OCI-LY7 (cell line): ENCODE data around the gene AUTS2. TPM values are rescaled to one million over a fixed set of nuclear protein-coding genes. Genes with fewer than 3 reads are reported as not detected.
A peak's percentile ranks its signal among the peaks of the same experiment; 100 is the strongest.

Experiments used
- BruUV-seq: library from RNA; stranded (reverse); fragments of 400-500 nt; replicated peaks from 2 replicates; lab custom pipeline; 2021; lab: Mats Ljungman, UMichigan
- CTCF ChIA-PET: fragments of 300-600 bp; sonication (Branson Sonifier 250); formaldehyde crosslinking; loops from one replicate; lab custom pipeline; 2022; ENCODE audit warnings: antibody characterized with exemption; ENCODE audit not compliant: unreplicated experiment; lab: Charles Lee
- POLR2A ChIA-PET: fragments of 300-600 bp; sonication (Branson Sonifier 250); formaldehyde crosslinking; loops from one replicate; lab custom pipeline; 2022; ENCODE audit warnings: antibody characterized with exemption; lab: Charles Lee
- DNase-seq: peaks from one replicate; pipeline ENCODE4 v3.0.0-alpha.2; 2015; ENCODE audit warnings: low spot score
- H2AFZ ChIP-seq: fragments of 200-600 bp; sonication (generic), shearing (Covaris generic); 2 replicates; pipeline ENCODE4 v1.6.1; 2014; ENCODE audit warnings: mild to moderate bottlenecking, antibody characterized with exemption, low read length, moderate library complexity
- H3K27ac ChIP-seq: fragments of 200-600 bp; sonication (generic); 2 replicates; pipeline ENCODE4 v1.5.1; 2014; ENCODE audit warnings: mixed run types, low read depth, mild to moderate bottlenecking, moderate library complexity, low read length, inconsistent platforms; ENCODE audit not compliant: poor library complexity, severe bottlenecking
- H3K36me3 ChIP-seq: fragments of 200-600 bp; sonication (generic); 2 replicates; pipeline ENCODE4 v1.6.1; 2014; ENCODE audit warnings: mild to moderate bottlenecking, antibody characterized with exemption, low read length, moderate library complexity, mixed read lengths; ENCODE audit not compliant: insufficient read depth
- H3K4me1 ChIP-seq: fragments of 200-600 bp; sonication (generic); 2 replicates; pipeline ENCODE4 v1.5.1; 2014; ENCODE audit warnings: mild to moderate bottlenecking, low read length; ENCODE audit not compliant: insufficient read depth, poor library complexity, severe bottlenecking
- H3K4me2 ChIP-seq: fragments of 200-600 bp; sonication (generic); 2 replicates; pipeline ENCODE4 v1.6.1; 2014; ENCODE audit warnings: mild to moderate bottlenecking, low read length
- H3K4me3 ChIP-seq: fragments of 200-600 bp; sonication (generic); 2 replicates; pipeline ENCODE4 v1.5.1; 2014; ENCODE audit warnings: mild to moderate bottlenecking, low read depth, low read length; ENCODE audit not compliant: poor library complexity, severe bottlenecking
- H3K79me2 ChIP-seq: fragments of 200-600 bp; sonication (generic); 2 replicates; pipeline ENCODE4 v1.6.1; 2016; ENCODE audit warnings: low read depth, mild to moderate bottlenecking, low read length, moderate library complexity, mixed read lengths; ENCODE audit not compliant: insufficient read depth
- H3K9me2 ChIP-seq: fragments of 200-600 bp; sonication (generic); 2 replicates; pipeline ENCODE4 v1.6.1; 2016; ENCODE audit warnings: mild to moderate bottlenecking, low read length, mixed read lengths; ENCODE audit not compliant: insufficient read depth
- H3K9me3 ChIP-seq: fragments of 200-600 bp; sonication (generic); 2 replicates; pipeline ENCODE4 v1.6.1; 2014; ENCODE audit warnings: mild to moderate bottlenecking, mixed run types, low read length, mixed read lengths
- H4K20me1 ChIP-seq: fragments of 200-600 bp; sonication (generic); 2 replicates; pipeline ENCODE4 v1.6.1; 2014; ENCODE audit warnings: mild to moderate bottlenecking, antibody characterized with exemption, low read length, moderate library complexity, mixed read lengths; ENCODE audit not compliant: insufficient read depth
- EZH2phosphoT487 ChIP-seq: fragments of 200-600 bp; sonication (generic); IDR thresholded peaks from 2 replicates; pipeline ENCODE4 v1.6.1; 2018; ENCODE audit warnings: low read depth, borderline replicate concordance, mild to moderate bottlenecking, mixed run types, antibody characterized with exemption, low read length, moderate library complexity, mixed read lengths
- intact Hi-C: fragments of 100-400 bp; cut with micrococcal nuclease; formaldehyde crosslinking; loops from one replicate; pipeline ENCODE4 v1.10.0; 2022; ENCODE audit not compliant: unreplicated experiment
- total RNA-seq, 2 experiments: library from RNA; depleted of rRNA in 1 of 2; stranded (reverse); fragments of >200 nt in 1 of 2; shearing (Covaris generic) in 1 of 2; gene quantifications; 2 replicates each; pipeline ENCODE4 v1.2.3, GENCODE V29; 2014 to 2022
- TF ChIP-seq, protein P1 (sequence below): fragments of 200-600 bp; sonication (generic); conservative IDR thresholded peaks from 2 replicates; pipeline ENCODE4 v1.5.1; 2014; ENCODE audit warnings: mild to moderate bottlenecking, antibody characterized with exemption, low read length, moderate library complexity, mixed read lengths

AUTS2 gene
- total RNA-seq, 2 experiments from 2014 or later: 37.9 to 78.5 TPM

DNA sequence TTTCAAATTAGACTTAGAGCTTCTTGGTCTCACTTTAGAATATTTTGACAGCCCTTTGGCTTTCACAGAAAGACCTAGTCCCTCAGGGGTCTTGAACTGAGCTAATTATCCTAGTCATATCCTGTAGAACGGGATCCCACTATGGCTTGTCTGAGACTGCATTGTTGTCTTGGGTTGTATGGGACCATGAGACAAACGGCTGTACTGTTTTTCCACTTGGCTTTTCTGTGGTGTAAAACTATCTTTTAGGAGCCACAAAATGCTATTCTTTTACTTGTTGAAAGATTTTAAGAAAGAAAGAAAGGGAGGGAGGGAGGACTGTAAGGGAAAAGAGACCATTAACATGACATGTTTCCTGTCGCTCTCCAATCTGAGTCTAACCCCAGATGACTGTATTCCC is 432.5 kb downstream of the AUTS2 start:
- H4K20me1 ChIP-seq: 0 out of 2 replicates have a peak, but pooled peaks cover 4% of the 10 kb centered on the region
- peaks cover 54% of the 10 kb centered on the region for H3K4me1 ChIP-seq
- POLR2A ChIA-PET: interaction anchor here (0.9 to 1.4 kb wide), 2 partner anchors 15 to 77 kb away, joined by 3 read pairs; no protein-coding TSS in a partner anchor
- H3K27ac ChIP-seq: no peak overlapping the region
- TF ChIP-seq EZH2phosphoT487: no peak
- TF ChIP-seq, protein P1, sequence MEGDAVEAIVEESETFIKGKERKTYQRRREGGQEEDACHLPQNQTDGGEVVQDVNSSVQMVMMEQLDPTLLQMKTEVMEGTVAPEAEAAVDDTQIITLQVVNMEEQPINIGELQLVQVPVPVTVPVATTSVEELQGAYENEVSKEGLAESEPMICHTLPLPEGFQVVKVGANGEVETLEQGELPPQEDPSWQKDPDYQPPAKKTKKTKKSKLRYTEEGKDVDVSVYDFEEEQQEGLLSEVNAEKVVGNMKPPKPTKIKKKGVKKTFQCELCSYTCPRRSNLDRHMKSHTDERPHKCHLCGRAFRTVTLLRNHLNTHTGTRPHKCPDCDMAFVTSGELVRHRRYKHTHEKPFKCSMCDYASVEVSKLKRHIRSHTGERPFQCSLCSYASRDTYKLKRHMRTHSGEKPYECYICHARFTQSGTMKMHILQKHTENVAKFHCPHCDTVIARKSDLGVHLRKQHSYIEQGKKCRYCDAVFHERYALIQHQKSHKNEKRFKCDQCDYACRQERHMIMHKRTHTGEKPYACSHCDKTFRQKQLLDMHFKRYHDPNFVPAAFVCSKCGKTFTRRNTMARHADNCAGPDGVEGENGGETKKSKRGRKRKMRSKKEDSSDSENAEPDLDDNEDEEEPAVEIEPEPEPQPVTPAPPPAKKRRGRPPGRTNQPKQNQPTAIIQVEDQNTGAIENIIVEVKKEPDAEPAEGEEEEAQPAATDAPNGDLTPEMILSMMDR: no peak
- no peak overlapping the region for H3K4me3 ChIP-seq
- H3K9me3 ChIP-seq: peaks cover 22% of the 10 kb centered on the region; the same call in 1 of the 2 replicates
- H3K36me3 ChIP-seq: no peaks in the 10 kb centered on the region; the same call in 1 of the 2 replicates
- no TSS peak for BruUV-seq
- no peak for DNase-seq
- no peak overlapping the region for H2AFZ ChIP-seq
- H3K4me2 ChIP-seq: no peak overlapping the region
- intact Hi-C loops: loop anchor here (10.0 kb wide), 1 partner anchor 336 kb away; no protein-coding TSS in a partner anchor
- no peaks in the 10 kb centered on the region for H3K9me2 ChIP-seq
- H3K79me2 ChIP-seq: peaks cover 12% of the 10 kb centered on the region; the same call in 1 of the 2 replicates
- CTCF ChIA-PET: no interaction called here

DNA sequence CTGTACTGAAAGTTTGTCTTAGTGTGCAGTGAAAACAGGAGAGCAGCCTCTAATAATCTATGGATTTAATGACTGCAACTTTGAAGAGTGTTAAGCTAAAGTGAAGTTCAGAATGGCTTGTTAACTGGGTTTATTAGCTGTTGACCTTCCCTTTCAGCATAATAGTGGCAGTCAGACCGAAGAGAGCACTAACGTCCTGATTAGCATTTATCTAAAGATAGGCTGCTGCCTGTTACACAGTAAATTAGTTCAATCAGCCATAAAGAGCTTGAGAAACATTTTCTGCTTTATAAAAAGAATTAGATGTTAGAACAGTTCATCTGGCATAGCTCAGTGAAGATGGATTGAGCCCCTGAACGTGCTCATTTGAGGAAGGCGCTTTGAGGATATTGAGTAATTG is 433.0 kb downstream of the AUTS2 start:
- Histone ChIP-seq H3K4me2 (no peak overlapping the region), H3K4me1 (peaks cover 49% of the 10 kb centered on the region), H3K9me3 (peaks cover 22% of the 10 kb centered on the region; the same call in 1 of the 2 replicates), H3K9me2 (no peaks in the 10 kb centered on the region), H2AFZ (no peak overlapping the region), H3K36me3 (no peaks in the 10 kb centered on the region; the same call in 1 of the 2 replicates), H3K79me2 (peaks cover 12% of the 10 kb centered on the region; the same call in 1 of the 2 replicates), H3K4me3 (no peak overlapping the region), H3K27ac (no peak overlapping the region), H4K20me1 (0 out of 2 replicates have a peak, but pooled peaks cover 4% of the 10 kb centered on the region)
- DNase-seq: no peak
- no TSS peak for BruUV-seq
- CTCF ChIA-PET: no interaction called here
- TF ChIP-seq EZH2phosphoT487: no peak
- TF ChIP-seq, protein P1: no peak
- intact Hi-C loops: loop anchor here (10.0 kb wide), 1 partner anchor 336 kb away; no protein-coding TSS in a partner anchor
- POLR2A ChIA-PET: interaction anchor here (1.4 kb wide), 1 partner anchor 15 kb away, joined by 3 read pairs; no protein-coding TSS in a partner anchor

DNA sequence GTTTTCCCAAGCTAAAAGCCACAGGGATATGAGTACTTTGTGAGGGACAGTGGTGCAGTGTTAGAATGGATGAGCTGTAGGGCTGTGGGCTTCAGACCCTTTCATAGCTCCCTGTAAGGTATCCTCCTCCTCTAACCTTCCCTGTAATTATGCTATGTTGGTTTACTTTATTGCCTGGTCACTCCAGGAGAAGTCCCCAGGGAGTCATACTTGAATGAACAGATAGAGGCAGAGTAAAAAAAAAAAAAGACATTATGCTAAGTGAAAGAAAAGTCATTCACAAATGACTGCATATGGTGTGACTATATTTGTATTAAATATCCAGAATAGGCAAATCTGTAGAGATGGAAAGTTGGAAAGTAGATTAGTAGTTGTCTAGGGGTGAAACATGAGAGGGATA is 434.4 kb downstream of the AUTS2 start:
- Histone ChIP-seq H3K9me3 (peaks cover 22% of the 10 kb centered on the region; the same call in 1 of the 2 replicates), H3K4me3 (no peak overlapping the region), H3K9me2 (no peaks in the 10 kb centered on the region), H3K79me2 (peaks cover 9% of the 10 kb centered on the region; the same call in 1 of the 2 replicates), H3K36me3 (no peaks in the 10 kb centered on the region; the same call in 1 of the 2 replicates), H3K4me2 (no peak overlapping the region), H3K27ac (no peak overlapping the region), H2AFZ (no peak overlapping the region), H4K20me1 (0 out of 2 replicates have a peak, but pooled peaks cover 4% of the 10 kb centered on the region), H3K4me1 (peaks cover 40% of the 10 kb centered on the region)
- DNase-seq: peak; percentile 24
- intact Hi-C loops: loop anchor here (10.0 kb wide), 1 partner anchor 338 kb away; no protein-coding TSS in a partner anchor
- no TSS peak for BruUV-seq
- ChIA-PET POLR2A (interaction anchor here (0.8 to 2.0 kb wide), 2 partner anchors 10 to 79 kb away, joined by 3 to 7 read pairs; no protein-coding TSS in a partner anchor), CTCF (no interaction called here)
- TF ChIP-seq, protein P1: no peak
- TF ChIP-seq EZH2phosphoT487: no peak
